Heart left ventricle (tissue), 13 donors: ENCODE measurements around the gene KREMEN2.

Experiments
- CTCF ChIP-seq, 12 donors: fragments of 200-600 bp; sonication (generic) in 4 of 12; IDR thresholded peaks; one replicate each; pipeline versions ENCODE4 v1.5.0 to v1.8.0; 2018 to 2022; ENCODE audit warnings: antibody characterized with exemption in 12 of 12, mild to moderate bottlenecking in 5 of 12
- POLR2A ChIP-seq, 2 donors: fragments of 450-650 bp; IDR thresholded peaks; one replicate each; pipeline ENCODE4 v1.6.1; 2017; ENCODE audit warnings: antibody characterized with exemption in 2 of 2, mild to moderate bottlenecking in 2 of 2, moderate library complexity in 2 of 2
- donor health status: ischemic (EF 13 %, LVEDD 7.1; RV severe dilation, severe dysfunction).
- donor health status: DM: no; HTN: yes; CAD: no.
- donor health status: DM: no; HTN: no; CAD: no.
- donor health status: ischemic (EF 25% LVEDD 6.9; RV normal size, moderate dysfunction).
- donor health status: ischemic (EF 25% LVEDD 5.7; RV mildly dilated, moderate dysfunction).
- donor health status: ischemic (EF 35%, LVEDD 5.7; RV mildly dilated, moderate dysfunction).
- donor health status: nonischemic (EF 11% LVEDD 7.7; RV severe dilation, severe dysfunction).
- donor health status: DM: yes; HTN: yes; CAD: no.
- donor health status: PGD.
- donor health status: ischemic (EF 29% LVEDD 5.4; RV normal size, mild dysfunction).
- donor health status: nonischemic (EF 23%, LVEDD 6.1; RV moderate dilation, normal function).

DNA sequence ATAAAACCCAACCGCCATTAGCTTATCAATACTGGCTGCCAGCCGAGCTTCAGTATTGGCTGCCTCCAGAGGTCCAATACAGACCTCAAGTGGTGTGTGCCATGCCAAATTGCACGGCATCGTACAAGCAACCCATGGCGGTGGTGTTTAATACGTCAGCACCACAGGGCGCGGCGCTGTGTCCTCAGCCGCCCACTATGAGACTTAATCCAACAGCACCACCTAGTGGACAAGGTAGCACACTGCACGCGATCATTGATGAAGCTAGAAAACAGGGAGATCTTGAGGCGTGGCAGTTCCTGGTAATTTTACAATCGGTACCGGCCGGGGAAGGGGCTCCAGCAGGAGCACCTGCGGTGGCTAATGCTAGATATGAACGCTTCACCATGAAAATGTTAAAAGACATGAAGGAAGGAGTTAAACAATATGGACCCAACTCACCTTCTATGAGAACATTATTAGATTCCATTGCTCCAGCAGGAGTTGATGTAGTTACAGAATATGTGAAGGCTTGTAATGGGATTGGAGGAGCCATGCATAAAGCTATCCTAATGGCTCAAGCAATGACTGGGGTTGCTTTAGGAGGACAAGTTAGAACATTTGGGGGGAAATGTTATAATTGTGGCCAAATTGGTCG is 36.9 kb upstream of the KREMEN2 start:
- peak; percentile 86 to 99 (median 96) for TF ChIP-seq CTCF (IDR thresholded peaks at IDR 0.05)
- TF ChIP-seq POLR2A (IDR thresholded peaks at IDR 0.05), result no peak
